ENCODE measurements around the gene RXRG.

RXRG gene

DNA sequence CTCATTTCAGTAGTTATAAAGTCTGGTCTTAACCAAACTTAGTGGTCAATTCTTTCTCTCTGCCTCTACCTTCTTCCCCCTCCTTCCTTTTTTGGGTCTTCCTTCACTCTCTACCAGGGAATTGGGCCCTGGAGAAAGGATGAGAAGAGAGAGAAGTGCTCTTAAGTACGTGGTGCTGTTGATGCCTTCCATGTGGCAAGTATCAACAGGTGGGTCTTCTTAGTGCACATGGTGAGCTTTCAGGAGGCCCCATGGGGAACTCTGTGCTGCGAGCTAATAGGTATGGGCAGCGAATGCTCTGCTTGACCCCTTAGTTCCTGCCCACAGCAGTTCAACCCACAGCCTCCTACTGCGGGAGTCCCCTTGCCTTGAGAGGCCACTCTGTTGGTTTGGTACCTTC is 49.0 kb downstream of the RXRG start:
- H3K27ac ChIP-seq (ENCODE audit: low read depth, low read length) = no peak overlapping the region
- no peaks in the 10 kb centered on the region for H3K9me2 ChIP-seq (replicated peaks; ENCODE audit: control insufficient read depth, low read length)
- no peaks in the 10 kb centered on the region for H3K79me2 ChIP-seq (ENCODE audit: control insufficient read depth, low read length)
- peaks cover 7% of the 10 kb centered on the region for H3K4me1 ChIP-seq (ENCODE audit: control insufficient read depth, low read length)
- H3K9me3 ChIP-seq (ENCODE audit: control insufficient read depth, insufficient read depth, low read length) = no peaks in the 10 kb centered on the region
- peaks cover 8% of the 10 kb centered on the region; the same call in 1 of the 2 replicates for H4K20me1 ChIP-seq (ENCODE audit: control insufficient read depth, insufficient read depth, low read depth, low read length)
- peaks cover 92% of the 10 kb centered on the region for H3K27me3 ChIP-seq (ENCODE audit: control insufficient read depth, low read length)
- TF ChIP-seq, protein P1, sequence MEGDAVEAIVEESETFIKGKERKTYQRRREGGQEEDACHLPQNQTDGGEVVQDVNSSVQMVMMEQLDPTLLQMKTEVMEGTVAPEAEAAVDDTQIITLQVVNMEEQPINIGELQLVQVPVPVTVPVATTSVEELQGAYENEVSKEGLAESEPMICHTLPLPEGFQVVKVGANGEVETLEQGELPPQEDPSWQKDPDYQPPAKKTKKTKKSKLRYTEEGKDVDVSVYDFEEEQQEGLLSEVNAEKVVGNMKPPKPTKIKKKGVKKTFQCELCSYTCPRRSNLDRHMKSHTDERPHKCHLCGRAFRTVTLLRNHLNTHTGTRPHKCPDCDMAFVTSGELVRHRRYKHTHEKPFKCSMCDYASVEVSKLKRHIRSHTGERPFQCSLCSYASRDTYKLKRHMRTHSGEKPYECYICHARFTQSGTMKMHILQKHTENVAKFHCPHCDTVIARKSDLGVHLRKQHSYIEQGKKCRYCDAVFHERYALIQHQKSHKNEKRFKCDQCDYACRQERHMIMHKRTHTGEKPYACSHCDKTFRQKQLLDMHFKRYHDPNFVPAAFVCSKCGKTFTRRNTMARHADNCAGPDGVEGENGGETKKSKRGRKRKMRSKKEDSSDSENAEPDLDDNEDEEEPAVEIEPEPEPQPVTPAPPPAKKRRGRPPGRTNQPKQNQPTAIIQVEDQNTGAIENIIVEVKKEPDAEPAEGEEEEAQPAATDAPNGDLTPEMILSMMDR (IDR thresholded peaks at IDR 0.05; ENCODE audit: low read depth, low read length, poor library complexity, severe bottlenecking) = no peak
- TF ChIP-seq EZH2phosphoT487 (IDR thresholded peaks at IDR 0.05; ENCODE audit: borderline replicate concordance, low read length) = no peak
- no peaks in the 10 kb centered on the region for H3K36me3 ChIP-seq (ENCODE audit: control insufficient read depth, low read length)
- no peaks in the 10 kb centered on the region for H3F3A ChIP-seq (ENCODE audit: control insufficient read depth, insufficient read depth)
- no peak overlapping the region for H3K4me2 ChIP-seq (ENCODE audit: low read length)
- H3K4me3 ChIP-seq (ENCODE audit: low read length) = no peak overlapping the region

DNA sequence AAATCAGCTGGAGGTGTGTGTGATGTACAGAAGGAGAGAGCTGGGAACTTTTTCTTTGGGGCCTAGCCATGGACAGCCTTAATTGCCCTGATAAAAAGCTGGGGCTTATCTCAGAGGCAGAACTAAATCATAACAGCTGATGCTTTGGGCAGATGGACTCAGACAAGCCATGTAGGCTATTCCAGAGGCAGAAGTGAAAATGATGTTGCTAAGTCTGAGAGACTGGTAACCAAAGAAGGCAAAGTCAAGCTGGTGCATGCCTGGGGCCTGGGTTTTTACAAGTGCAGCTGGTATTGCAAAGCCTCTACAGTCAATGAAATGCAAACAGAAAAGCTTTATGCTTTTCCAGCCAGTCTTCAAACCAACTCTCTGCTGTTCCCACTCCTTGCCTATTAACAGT is 49.4 kb downstream of the RXRG start:
- TF ChIP-seq, protein P1 (IDR thresholded peaks at IDR 0.05; ENCODE audit: low read depth, low read length, poor library complexity, severe bottlenecking) = no peak
- TF ChIP-seq EZH2phosphoT487 (IDR thresholded peaks at IDR 0.05; ENCODE audit: borderline replicate concordance, low read length) = no peak
- H3K9me3 ChIP-seq (ENCODE audit: control insufficient read depth, insufficient read depth, low read length) = no peaks in the 10 kb centered on the region
- H3K27me3 ChIP-seq (ENCODE audit: control insufficient read depth, low read length) = peaks cover 92% of the 10 kb centered on the region
- H3K36me3 ChIP-seq (ENCODE audit: control insufficient read depth, low read length) = no peaks in the 10 kb centered on the region
- H3K4me1 ChIP-seq (ENCODE audit: control insufficient read depth, low read length) = peaks cover 7% of the 10 kb centered on the region
- no peaks in the 10 kb centered on the region for H3F3A ChIP-seq (ENCODE audit: control insufficient read depth, insufficient read depth)
- H3K79me2 ChIP-seq (ENCODE audit: control insufficient read depth, low read length) = no peaks in the 10 kb centered on the region
- H3K27ac ChIP-seq (ENCODE audit: low read depth, low read length) = no peak overlapping the region
- no peaks in the 10 kb centered on the region for H3K9me2 ChIP-seq (replicated peaks; ENCODE audit: control insufficient read depth, low read length)
- no peak overlapping the region for H3K4me3 ChIP-seq (ENCODE audit: low read length)
- no peak overlapping the region for H3K4me2 ChIP-seq (ENCODE audit: low read length)
- peaks cover 8% of the 10 kb centered on the region; the same call in 1 of the 2 replicates for H4K20me1 ChIP-seq (ENCODE audit: control insufficient read depth, insufficient read depth, low read depth, low read length)

DNA sequence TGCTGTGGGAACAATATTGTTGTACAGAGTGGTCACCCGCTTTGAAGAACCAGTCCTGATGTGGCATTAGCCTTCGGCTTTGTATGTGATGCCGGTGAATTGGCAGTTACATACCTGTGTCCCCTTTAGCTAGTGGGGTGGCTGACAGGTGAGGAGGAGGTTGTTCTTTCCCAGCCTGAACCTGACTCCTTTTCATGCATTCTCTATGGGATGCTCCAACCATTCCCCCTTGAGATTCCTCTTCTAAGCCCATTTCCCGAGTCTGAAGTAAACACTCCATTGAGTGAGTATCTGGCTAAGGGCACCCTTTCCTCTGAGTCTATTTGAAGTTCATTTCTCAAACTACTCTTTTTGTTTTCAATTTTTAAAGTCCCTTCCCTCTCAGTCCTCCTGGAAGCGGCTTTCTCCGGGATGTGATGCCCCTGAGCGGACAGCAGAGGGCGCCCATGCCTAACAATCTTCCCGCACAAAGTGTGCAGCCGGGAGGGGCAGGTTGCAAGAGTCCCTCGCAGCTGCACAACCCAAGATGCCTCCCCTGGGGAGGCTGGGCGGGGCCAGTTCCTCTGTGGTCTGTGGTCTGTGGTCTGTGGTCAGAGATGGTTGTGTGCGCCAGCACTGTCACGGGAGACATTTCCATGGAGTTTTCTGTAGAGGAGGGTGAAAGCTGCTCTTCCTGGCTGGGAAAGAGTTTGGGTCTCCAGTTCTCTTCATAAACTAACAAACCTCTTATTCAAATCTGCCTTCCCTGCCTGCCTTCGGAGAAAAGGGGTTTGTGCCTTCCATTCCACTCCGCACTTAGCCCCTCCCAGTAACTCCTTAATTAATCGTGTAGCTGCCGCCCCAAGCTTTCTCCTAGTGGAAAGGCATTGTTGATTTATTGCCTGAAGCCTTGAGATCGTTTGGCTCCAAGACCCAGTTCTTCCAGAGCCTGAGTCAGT is 52.0 kb downstream of the RXRG start:
- H3K4me3 ChIP-seq (ENCODE audit: low read length) = no peak overlapping the region

More for the DNA sequence above, 52.0 kb downstream of the RXRG start:
- TF ChIP-seq EZH2phosphoT487 (IDR thresholded peaks at IDR 0.05; ENCODE audit: borderline replicate concordance, low read length) = peak; percentile 100; the same call in 1 of the 2 replicates
- TF ChIP-seq, protein P1 (IDR thresholded peaks at IDR 0.05; ENCODE audit: low read depth, low read length, poor library complexity, severe bottlenecking) = peak; percentile 95
- H3F3A ChIP-seq (ENCODE audit: control insufficient read depth, insufficient read depth) = no peaks in the 10 kb centered on the region
- H3K4me1 ChIP-seq (ENCODE audit: control insufficient read depth, low read length) = peaks cover 7% of the 10 kb centered on the region
- H3K79me2 ChIP-seq (ENCODE audit: control insufficient read depth, low read length) = no peaks in the 10 kb centered on the region
- peak overlapping the region; percentile 27 for H3K4me2 ChIP-seq (ENCODE audit: low read length)
- H3K9me3 ChIP-seq (ENCODE audit: control insufficient read depth, insufficient read depth, low read length) = no peaks in the 10 kb centered on the region
- H4K20me1 ChIP-seq (ENCODE audit: control insufficient read depth, insufficient read depth, low read depth, low read length) = peaks cover 17% of the 10 kb centered on the region; the same call in 1 of the 2 replicates
- no peaks in the 10 kb centered on the region for H3K9me2 ChIP-seq (replicated peaks; ENCODE audit: control insufficient read depth, low read length)
- peaks cover 92% of the 10 kb centered on the region for H3K27me3 ChIP-seq (ENCODE audit: control insufficient read depth, low read length)
- no peaks in the 10 kb centered on the region for H3K36me3 ChIP-seq (ENCODE audit: control insufficient read depth, low read length)
- no peak overlapping the region for H3K27ac ChIP-seq (ENCODE audit: low read depth, low read length)
